HG03571 (cell line): Measurements from ENCODE around the gene CFAP210.
"Not testable (repeated sequence)": the region's sequence is repeated elsewhere in the genome, so short reads cannot be mapped to it uniquely, and the experiment has no call there.

Source experiments
- ATAC-seq: cut with Tn5 transposase; IDR thresholded peaks from one replicate; pipeline ENCODE4 v1.9.1; 2021; ENCODE audit not compliant: unreplicated experiment

Gene CFAP210

DNA sequence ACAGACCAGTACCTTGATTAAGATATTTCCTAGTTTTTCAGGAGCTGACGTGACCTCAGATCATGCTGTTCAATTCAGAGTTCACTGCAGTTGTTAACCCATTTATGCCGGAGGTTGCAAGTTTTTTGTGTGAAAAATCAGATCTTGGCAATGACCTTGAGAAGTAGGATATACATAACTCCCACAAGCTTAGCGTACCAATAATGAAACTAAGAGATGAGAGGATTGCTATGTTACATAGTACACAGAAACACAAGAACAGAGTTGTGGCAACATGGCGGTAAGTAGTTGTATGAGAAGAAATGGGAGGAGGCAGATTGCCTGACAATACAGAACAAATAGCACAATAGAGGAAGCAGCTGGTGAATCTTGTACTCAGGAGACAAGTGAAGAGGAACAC, 71.0 kb downstream of the CFAP210 start:
- no peak for ATAC-seq

DNA sequence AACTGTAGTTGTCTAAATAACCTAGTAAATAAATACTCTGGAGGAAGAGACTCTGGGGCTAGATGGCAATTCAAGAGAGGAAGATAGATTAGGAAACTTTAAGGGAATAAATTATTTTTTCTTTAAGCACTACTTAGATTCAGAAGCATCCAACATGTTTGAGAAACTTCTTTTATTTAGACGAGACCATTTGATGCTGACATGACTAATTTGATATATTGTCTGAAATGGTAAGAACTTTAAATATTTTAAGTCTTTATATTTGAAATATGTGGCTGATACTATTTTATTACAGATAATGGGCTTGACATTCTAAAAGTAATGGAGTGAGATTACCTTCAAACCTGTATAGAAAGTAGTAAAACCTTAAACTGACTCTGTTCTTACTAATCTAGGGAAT, 73.7 kb downstream of the CFAP210 start:
- ATAC-seq, result no peak

GRCh38 chr2:169619946-169620345, 74.3 kb downstream of the CFAP210 start:
- ATAC-seq, result no peak

DNA sequence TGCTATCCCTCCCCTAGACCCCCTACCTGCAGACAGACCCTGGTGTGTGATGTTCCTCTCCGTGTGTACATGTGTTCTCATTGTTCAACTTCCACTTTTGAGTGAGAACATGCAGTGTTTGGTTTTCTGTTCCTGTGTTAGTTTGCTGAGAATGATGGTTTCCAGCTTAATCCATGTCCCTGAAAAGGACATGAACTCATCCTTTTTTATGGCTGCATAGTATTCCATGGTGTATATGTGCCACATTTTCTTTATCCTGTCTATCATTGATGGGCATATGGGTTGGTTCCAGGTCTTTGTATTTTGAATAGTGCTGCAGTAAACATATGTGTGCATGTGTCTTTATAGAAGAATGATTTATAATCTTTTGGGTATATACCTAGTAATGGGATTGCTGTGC, 78.2 kb downstream of the CFAP210 start:
- not testable (repeated sequence) for ATAC-seq

DNA sequence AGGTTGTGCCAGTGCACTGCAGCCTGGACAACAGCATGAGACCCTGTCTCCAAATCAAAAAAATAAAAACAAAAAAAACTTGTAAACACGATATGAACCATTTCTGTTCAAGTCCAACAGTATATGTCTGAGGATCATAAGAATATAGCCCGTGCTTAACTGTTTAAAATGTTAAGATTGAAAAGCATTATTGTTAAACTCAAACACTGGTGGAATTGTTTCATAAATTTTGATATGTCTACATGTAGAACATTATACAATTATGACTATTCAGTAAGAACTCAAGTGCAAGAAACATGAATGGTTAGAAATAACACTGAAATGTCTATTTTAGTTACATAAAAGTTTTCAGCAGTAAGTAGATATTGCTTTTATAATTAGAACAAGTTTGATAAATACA, 80.3 kb downstream of the CFAP210 start:
- ATAC-seq, result no peak

GRCh38 chr2:169609264-169609663, 84.9 kb downstream of the CFAP210 start:
- no peak for ATAC-seq

DNA sequence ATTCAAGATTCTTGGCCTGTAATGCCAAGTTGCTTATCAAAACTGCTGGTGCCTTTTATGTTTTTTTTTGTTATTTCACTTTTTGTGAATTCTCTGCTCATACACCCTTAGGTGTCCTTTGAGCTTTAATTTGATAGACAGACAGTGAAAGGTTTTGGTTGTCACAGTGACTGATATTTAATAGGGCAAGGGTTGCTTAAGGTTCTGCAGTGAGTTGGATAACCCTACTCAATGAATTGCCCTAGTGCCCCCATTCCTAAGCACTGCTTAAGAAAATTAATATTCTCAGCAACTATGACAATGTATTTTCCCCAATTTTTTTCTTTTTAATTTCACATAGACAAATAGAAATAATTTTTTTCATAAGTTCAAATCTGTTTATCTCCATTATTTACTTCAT, 94.6 kb downstream of the CFAP210 start:
- ATAC-seq, result no peak

GRCh38 chr2:169598982-169599381, 95.2 kb downstream of the CFAP210 start:
- ATAC-seq, result no peak

- ATAC-seq, result not testable (repeated sequence)
These were observed 97.7 kb downstream of the CFAP210 start for GRCh38 chr2:169596546-169596945.
